HG03139 (cell line): ENCODE results near the gene LIN7C.

Experiments
- ATAC-seq: cut with Tn5 transposase; IDR thresholded peaks from one replicate; pipeline ENCODE4 v1.9.1; 2021; ENCODE audit not compliant: unreplicated experiment

The LIN7C gene

DNA sequence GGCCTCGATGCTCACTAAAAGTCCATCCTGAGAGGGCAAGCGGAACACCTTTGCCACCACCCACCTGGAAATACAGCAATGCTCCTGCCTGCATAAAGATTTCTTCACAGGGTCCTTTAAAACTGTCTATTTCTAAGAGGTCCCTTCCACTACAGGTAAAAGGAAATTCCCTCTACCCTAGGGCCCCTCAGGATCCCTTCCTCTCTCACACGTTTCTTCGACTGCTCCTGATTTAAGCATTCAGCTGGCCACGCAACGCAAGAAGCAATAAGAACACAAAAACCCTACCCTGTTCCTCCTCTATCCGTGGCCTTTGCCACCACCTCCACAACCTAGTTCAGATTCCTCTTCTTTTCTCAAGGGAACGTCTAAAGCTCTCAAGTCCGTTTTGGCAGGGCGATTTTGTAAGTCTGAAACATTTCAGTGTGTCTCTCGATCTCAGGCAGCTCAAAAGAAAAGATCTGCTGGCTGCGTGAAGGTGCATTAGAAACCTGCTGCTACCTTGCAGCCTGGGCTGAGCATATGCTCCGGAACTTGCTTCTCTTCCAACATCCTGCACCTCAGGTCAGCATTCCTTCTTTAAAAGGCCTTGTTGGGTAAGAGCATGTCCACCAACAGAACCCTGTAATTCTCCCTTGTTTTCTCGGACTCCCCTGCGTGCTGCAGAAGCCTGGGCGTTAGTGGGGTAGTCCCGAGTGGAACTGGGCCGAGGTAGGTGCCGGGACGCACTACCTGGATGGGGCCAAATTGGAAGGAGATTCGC, 35.6 kb downstream of the LIN7C start:
- no peak for ATAC-seq

DNA sequence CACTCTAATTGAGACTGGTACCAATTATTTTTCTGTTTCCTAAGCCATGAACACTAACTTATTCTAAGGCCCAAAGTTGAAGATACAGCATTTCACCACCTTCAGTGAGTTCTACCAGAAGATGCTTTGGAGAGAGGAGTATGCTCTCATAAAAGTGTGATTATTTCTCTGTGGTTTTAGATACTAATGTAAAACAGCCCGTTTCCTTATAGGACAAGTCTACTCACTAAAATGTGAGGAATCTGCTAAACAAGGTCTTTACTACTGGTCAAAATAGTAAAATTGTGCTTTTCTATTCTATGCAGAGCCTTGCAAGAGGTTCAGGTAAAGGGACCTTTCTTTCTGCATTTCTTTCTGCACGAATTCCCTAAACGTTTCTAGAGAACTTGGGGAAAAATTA, 36.4 kb downstream of the LIN7C start:
- no peak for ATAC-seq

DNA sequence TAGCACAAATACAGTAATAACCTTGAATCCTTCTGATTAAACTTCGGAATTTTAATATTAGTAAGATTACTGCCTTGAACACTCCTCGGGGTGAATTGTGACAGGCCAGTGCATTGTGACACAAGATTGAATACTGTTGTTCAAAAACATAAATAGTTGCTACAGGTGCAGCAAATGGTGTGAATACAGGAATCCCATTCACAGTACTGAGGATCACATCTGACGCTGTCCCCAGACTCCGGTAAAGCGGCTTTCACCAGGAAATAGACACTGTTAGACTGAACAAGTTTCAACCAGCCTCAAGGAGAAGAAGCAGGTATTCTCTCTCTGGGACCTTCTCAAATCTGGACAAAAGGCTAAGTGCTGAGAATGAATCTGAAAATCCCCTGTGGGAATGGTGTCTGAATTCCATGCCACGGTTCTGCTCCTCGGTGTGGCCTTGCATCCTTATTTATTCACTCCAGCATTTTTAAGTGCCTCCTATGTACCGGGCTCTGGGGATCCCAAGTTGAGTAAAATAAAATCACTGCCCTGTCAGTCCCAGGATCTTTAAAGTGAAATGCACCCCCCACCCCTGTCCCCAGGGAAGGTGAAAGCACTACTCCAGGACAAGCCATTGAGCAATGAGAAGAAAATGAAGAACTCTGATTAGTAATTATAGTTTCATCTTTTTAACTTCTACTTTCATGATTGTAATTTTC, 37.4 kb downstream of the LIN7C start:
- ATAC-seq: no peak

DNA sequence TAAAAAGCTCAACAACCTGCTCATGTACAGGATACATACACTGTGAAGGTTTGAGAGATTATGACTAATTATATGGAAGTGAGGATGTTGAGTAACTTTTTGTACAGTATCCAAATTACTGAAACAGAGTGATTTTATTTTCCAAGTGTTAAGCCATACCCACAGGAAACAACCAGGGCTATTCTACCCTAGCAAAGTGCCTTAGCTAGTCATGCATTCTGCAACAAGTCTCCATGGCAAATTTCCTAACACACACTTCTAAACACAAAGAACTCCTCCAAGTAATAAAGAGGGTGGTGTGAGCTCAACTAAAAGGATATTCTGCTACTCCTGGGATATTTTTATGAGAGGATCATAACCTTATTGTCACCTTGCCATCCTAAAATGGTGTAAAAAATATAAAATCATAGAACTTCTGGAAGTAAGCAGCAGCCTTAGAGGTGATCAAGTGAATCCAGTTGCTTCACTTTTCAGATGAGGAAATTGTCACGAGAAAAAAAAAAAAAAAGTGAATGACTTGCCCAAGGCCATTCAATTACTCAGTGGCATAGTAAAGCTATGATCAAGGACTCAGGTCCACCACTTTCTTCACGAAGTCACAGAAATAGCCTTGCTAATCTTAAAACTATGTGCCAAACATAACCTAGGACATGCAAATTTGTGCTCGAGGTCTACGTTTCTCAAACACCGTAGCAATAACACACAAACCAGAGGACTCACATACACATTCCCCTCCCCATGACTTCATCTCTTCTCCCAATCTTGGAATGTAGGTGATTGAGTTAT, 38.2 kb downstream of the LIN7C start:
- ATAC-seq: no peak

DNA sequence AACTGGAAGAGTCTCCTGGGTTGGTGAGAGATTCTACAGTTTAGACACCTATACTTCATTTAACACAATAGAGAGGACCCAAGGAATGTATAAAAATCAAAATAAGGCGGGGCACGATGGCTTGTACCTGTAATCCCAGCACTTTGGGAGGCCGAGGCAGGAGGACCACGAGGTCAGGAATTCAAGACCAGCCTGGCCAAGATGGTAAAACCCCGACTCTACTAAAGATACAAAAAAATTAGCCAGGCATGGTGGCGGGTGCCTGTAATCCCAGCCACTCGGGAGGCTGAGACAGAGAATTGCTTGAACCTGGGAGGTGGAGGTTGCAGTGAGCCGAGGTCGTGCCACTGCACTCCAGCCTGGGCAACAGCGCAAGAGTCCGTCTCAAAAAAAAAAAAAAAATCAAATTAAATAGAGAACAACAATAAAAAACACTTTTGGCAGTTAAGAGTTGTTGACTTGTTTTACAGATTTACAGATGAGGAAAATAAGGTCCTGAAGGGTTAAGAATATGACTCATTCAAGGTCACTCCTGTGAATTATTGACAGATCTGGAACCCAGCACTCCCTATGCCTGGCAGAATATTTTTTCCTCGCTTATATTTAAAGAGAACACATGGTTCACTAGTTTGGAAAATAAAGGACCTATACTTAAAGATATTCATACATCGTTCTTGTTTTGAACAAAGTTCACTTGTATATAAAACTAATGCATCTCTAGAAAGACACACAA, 39.2 kb downstream of the LIN7C start:
- no peak for ATAC-seq

DNA sequence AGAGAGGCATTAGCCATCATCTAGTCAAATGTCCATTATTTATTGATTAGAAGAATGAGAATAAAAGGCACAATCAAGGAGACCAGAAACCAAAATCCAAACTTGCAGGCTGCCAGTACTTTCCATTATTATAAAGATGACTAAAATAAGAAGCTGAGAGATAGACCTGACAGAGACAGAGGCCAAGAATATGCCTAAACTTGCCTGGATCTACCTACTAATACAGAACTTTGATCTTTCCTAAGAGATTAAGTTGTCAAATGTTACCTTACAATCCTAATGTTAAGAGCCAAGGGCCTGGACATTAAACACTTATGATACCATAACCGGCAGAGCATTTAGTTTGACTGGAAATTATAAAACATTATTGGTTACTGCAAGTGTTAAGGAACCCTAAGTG, 40.2 kb downstream of the LIN7C start:
- ATAC-seq: no peak

DNA sequence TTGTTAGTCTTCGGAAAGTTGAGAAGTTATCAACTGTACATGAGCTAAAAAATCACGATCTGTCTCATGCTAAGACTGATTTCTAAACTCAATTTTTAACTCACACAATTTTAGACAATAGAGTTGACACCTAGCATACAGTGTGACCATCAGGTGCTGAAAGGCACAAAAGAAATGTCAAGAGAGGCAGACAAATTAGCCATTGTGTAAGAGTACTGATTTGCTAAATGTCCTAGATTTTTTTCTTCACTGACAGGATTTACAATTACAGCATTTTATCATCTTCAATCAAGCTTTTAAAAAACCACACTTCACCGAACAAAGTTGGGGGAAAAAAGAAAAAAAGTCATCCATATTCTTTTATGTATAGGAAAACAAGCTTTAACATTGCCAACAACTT, 40.9 kb downstream of the LIN7C start:
- no peak for ATAC-seq

DNA sequence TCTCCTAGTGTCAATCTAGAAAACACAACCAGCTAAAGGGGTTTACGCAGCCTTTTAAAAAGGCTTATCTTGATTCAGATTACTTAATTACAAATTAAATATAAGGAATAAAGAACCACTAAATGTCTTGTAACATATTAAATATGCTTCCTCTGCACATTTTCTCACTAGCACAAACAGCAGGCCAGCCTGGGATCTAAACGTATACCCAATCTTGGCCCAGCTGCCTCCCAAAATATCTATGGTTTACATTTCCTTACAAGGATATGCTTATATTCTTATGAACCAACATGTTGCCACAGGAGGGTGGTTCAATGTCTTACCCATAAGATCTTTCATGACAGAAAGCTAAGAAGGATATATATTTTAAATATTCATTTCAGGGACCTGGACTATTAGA, 41.7 kb downstream of the LIN7C start:
- ATAC-seq: no peak

DNA sequence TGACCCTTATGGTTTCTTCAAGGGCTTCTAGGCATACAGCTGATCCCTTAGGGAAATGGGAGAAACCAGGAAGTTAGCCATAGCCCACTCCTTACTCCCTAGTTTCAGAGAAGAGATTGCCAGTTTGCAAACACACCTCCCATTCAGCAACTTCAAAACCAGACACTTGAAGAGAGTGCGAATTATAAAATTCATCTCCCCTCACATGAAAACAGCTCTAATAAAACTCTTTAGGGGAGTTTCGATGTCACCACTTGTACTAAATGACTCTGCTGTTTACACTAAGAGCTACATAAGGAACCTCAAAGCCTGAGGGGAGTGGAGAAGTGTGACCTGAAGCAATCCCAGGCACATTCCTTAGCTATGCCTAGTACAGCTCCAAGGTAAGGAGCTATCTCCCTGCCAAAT, 42.3 kb downstream of the LIN7C start:
- ATAC-seq: no peak

DNA sequence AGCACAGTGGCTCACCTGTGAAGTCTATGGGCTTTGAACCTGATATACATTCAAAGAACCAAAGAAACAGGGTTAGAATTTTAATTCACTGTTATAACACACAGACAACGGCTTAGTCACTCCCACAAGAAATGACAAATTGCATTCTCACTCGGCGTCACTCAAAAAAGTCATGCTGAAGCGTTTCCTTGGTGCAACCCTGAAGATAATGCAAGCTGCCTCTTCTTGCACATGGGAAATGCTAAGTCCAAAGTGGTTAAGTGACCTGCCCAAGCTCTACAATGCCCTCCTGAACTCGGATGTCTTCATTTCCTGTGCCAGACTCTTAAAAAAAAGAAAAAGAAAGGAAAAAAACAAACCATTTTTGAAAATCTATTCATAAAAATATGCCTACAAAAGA, 44.0 kb downstream of the LIN7C start:
- ATAC-seq: no peak

DNA sequence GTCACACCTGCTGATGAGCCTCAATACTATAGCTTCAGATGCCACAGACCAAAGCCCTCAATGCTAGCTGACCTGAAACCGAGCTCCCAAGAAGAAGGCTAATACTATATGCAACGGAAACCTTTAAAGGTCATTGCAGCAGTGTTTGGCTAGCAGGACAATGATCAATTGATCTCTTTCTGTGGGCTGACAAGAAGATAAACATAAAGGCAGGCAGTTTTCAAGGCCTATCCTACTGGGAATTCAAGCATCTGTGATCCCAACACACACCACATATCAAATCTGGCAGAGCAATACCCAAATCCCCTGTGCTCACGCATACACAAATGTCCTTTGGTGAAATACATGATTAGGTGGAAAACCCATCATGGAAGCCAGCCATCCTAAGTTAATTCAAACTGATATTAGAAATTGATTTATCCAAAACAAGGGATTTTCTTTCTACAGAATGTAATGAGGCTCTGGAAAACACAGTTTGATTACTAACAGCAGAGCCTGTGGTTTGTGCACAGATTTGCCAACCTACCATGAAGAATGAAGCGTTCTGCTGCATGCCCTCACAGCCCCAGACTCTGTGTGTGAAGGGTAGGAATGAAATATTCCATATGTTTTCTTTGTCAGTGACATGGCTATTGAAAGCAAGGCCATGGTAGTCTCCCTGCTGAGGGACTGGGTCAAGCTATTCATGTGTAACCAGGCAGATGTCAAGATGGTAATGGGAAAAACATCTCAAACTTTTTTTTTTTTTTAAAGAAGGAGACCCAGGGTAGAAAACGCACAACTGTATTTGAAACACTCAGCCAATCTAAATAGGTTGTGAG, 46.2 kb downstream of the LIN7C start:
- no peak for ATAC-seq

DNA sequence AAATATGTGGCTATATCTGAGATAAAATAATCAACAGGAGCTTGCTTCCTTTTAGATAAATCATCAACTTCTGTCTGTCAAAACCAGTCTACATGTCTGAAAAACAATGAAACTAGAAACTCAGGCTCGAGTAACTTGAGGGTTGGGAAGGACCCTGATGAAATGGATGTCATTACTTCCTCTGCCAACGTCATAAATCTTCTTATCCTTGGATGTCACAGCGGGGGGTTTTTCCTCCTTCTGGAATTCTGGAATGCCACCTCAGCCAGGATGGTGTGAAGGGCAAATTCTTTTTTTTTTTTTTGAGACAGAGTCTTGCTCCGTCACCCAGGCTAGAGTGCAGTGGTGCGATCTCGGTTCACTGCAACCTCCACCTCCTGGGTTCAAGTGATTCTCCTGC, 47.4 kb downstream of the LIN7C start:
- ATAC-seq: no peak

DNA sequence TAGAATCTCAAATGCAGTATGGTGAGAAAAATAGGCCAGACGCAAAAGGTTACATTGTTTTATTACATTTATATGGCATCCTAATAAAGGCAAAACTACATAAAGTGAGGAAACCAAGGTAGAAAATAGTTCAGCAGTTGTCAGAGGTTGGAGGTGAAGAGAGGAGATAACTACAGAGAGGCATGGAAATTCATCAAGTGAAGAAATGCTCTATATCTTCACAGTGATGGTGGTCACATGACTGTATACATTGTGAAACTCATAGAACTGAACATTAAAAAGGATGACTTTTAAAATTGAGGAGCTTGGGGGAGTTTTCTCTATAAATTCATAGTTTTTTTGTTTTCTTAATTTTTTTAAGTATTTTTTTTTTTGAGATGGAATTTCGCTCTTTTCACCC, 48.4 kb downstream of the LIN7C start:
- ATAC-seq: no peak

DNA sequence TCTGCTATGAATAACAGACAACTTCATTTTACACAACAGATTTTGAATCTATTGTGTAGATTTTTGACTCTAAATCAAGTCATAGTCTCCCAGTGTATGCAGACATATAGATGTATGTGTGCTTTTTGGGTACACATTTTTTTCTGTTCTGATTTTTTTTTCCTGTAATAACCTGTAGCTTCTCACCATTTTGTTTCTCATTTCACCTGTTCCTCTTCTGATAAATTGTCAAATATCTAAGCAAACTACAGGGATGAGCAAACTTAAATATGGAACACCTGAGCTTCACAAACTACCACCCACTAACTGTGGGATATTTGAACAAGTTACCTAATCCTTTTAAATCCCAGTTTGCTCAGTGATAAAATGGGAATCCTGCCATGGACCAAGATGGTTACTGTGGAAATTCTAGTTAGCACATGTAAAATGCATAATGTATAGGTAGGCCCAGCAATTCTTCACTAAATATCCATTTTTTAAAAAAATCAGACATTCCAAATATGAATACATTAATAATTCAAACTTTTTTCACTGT, 49.7 kb downstream of the LIN7C start:
- no peak for ATAC-seq

DNA sequence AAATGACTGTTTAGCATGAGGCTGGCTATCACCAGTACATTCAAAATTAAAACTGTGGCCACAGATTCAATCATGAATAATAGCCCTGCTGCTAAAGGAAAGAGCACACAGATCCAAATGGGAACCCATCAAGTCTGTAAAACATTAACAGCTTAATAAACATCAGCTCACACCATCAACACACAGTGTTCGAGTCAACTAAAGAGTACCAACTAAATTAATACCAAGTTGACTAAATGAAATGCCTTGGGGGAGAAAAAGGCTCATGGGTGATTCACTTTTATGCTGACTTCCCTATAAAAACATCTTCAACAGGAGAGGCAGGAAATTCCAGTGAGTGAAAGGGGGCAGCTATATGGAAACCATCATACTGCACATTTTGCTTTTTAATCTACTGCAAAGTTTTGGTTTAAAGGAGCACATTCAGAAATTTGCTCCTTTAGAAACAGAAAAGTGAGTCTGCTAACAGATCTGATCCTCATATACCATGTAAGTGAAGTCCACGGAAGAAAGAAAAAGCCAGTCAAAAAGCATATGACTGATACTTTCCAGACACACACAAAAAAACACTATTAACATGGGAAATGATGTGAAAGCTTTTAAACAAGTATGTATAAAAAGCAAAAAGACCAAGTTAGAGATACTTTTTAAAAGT, 50.3 kb downstream of the LIN7C start:
- no peak for ATAC-seq

DNA sequence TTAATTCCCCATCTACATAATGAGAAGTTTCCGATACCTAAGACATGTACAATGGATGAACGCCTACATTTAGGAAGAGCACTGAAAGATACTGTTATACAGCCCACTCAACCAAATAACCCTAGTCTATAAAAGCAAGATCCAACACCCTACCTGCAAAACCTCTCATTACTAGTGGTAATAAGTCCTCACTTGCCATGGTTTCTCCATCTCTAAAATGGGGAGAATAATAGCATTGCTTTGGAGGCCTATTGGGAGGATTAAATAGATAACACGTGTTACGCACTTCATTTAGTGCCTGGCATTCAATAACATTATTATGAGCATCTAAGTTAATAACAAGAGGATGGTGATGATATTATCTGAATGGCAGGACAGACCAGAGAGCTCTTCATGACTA, 50.9 kb downstream of the LIN7C start:
- ATAC-seq: no peak

DNA sequence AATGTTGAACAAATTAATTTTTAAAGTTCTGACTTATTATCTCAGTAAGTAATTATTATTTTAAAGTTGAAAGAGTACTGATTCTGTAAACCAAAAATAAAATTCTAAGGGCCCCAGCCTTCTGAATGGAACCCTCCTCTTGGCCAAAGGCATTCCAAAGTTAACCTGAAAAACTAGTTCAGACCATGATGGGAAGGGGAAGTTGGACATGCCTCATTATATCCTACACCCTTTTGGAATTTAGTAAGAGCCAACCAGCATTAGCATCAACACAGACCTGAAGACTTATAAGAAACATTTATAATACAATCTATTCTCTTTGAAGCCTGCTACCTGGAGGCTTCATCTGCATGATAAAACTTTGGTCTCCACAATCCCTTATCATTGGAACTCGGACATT, 52.9 kb downstream of the LIN7C start:
- no peak for ATAC-seq

DNA sequence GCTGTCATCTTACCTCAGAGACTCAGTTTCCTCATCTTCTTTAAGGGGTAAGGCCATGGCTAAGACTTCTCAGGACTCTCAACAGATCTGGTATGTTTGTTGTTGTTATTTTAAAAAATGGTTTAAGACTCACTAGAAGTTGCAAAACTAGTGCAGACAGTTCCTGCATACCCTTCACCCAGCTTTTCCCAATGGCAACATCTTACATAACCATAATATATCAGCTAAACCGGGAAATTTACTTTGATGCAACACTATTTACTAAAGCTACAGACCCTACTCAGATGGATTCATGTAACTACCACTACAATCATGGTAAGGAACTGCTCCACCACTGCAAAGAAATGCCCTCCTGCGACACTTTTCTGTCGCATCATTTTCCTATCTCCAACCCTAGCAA, 54.4 kb downstream of the LIN7C start:
- ATAC-seq: no peak

DNA sequence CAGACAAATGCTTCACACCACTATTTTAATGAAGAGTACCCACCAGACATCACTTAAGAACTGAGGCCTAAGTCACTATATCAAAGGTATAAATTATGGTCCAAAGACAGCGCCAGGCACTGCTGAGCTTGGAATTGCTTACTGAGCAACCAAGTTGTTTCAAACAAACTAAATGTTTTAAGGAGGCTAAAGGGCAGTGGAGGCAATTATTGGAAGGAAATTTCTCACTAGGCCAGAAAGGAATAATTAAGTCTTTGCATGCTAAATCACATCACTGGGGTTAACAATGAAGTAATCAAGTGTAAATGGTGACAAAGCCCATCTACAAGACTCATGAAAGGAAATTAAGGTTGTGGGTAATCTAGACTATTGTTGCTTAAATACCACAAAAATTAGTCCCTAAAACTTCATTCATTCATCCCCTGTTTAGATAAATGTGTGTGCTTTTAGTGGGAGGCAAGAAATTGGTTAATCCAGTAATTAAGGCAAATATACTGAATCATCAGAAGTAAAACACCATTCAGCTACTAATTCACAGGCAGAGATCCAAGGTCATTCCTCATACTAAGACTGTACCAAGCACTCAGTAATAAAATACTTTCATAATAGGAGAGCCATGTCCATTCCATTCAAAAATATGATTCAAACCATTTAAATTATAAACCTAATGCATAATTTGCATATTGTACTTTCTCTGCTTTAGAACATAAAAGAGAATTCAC, 55.2 kb downstream of the LIN7C start:
- ATAC-seq: no peak
